ENCODE results near the gene ADGRE2.

The ADGRE2 gene

DNA sequence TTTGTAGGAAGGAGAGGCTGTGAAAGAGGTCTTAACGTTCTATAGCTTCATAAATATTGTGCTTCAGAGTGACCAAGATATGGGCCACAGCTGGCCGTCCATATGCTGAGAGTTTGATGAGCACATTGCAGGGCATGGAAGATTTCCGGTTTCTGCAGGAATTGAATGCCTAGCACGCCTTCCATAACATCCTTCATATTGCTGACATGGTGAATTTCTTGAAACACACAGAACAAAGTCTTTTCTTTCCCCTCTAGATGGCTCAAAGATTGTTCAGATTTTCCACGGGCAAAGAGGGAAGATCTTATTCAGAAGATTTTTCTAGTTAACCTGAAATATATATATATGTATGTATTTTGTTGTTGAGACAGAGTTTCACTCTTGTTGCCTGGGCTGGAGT is 42.4 kb downstream of the ADGRE2 start:
- no peak overlapping the region for H3K27ac ChIP-seq
- TF ChIP-seq CTCF (conservative IDR thresholded peaks at IDR 0.05): no peak

- no peak overlapping the region for H3K27ac ChIP-seq
- TF ChIP-seq CTCF (conservative IDR thresholded peaks at IDR 0.05): no peak
These were observed 44.8 kb downstream of the ADGRE2 start for GRCh38 chr19:14733574-14733973.

- H3K27ac ChIP-seq: no peak overlapping the region
- TF ChIP-seq CTCF (conservative IDR thresholded peaks at IDR 0.05): no peak
These were observed 45.9 kb downstream of the ADGRE2 start for GRCh38 chr19:14732510-14732909.

GRCh38 chr19:14731200-14731599 is 47.2 kb downstream of the ADGRE2 start:
- H3K27ac ChIP-seq: no peak overlapping the region
- no peak for TF ChIP-seq CTCF (conservative IDR thresholded peaks at IDR 0.05)

- H3K27ac ChIP-seq: no peak overlapping the region
- no peak for TF ChIP-seq CTCF (conservative IDR thresholded peaks at IDR 0.05)
These were observed 49.8 kb downstream of the ADGRE2 start for GRCh38 chr19:14728595-14728994.

GRCh38 chr19:14722127-14722526 is 56.2 kb downstream of the ADGRE2 start:
- TF ChIP-seq CTCF (conservative IDR thresholded peaks at IDR 0.05): no peak
- no peak overlapping the region for H3K27ac ChIP-seq

DNA sequence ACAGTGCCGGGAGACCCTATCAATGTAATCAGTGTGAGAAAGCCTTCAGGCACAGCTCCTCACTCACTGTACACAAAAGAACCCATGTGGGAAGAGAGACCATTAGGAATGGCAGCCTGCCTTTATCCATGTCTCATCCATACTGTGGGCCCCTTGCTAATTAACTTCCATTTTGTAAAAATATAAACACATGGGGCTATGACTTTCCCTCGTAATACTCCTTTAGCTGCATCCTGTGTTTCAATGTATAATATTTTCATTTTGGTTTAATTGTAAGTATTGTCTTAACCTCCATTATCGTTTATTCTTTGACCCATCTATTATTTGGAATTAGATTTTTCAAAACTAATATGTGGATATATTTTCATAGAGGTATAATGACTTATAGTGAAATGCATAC is 59.2 kb downstream of the ADGRE2 start:
- no peak overlapping the region for H3K27ac ChIP-seq
- no peak for TF ChIP-seq CTCF (conservative IDR thresholded peaks at IDR 0.05)

Measured in VCaP (cell line).